HCT116 (cell line): ENCODE measurements around the gene JAK1.

Source experiments
- CEBPB ChIP-seq: IDR thresholded peaks from 2 replicates; pipeline ENCODE4 v1.6.1; 2012; ENCODE audit warnings: low read depth
- ELF1 ChIP-seq: IDR thresholded peaks from 2 replicates; pipeline ENCODE4 v1.6.1; 2012; ENCODE audit warnings: low read depth, borderline replicate concordance
- EZH2 ChIP-seq: fragments of 200-600 bp; sonication (generic); IDR thresholded peaks from 2 replicates; pipeline ENCODE4 v1.6.1; 2017; ENCODE audit warnings: antibody characterized with exemption, mixed run types
- EZH2phosphoT487 ChIP-seq: fragments of 200-600 bp; IDR thresholded peaks from 2 replicates; pipeline ENCODE4 v1.6.1; 2018; ENCODE audit warnings: antibody characterized with exemption, borderline replicate concordance
- POLR2A ChIP-seq: IDR thresholded peaks from 2 replicates; pipeline ENCODE4 v1.7.0; 2011; ENCODE audit warnings: borderline replicate concordance; ENCODE audit not compliant: insufficient read depth, insufficient read length; ENCODE audit errors: extremely low read depth
- POLR2AphosphoS5 ChIP-seq: IDR thresholded peaks from 2 replicates; pipeline ENCODE4 v1.6.1; 2011; ENCODE audit warnings: mild to moderate bottlenecking, low read depth, low read length, moderate library complexity
- RAD21 ChIP-seq: IDR thresholded peaks from 2 replicates; pipeline ENCODE4 v1.6.1; 2012; ENCODE audit warnings: low read depth, mild to moderate bottlenecking
- SP1 ChIP-seq: IDR thresholded peaks from 2 replicates; pipeline ENCODE4 v1.6.1; 2012; ENCODE audit warnings: low read depth
- ZNF274 ChIP-seq: fragments of 200-500 bp; sonication (Bioruptor generic); IDR thresholded peaks from 2 replicates; pipeline ENCODE4 v1.6.1; 2014; ENCODE audit warnings: mild to moderate bottlenecking, low read depth, low read length, inconsistent platforms
- TF ChIP-seq, protein P1 (sequence below), 3 experiments: fragments of 200-600 bp in 1 of 3; sonication (generic) in 1 of 3; IDR thresholded peaks in 2 of 3; conservative IDR thresholded peaks in 1 of 3; 2 replicates each; pipeline ENCODE4 v1.5.1; 2012 to 2017; ENCODE audit warnings: low read depth in 2 of 3, low read length in 2 of 3, antibody characterized with exemption in 1 of 3, borderline replicate concordance in 1 of 3, control low read depth in 1 of 3, mild to moderate bottlenecking in 1 of 3, mixed read lengths in 1 of 3, mixed run types in 1 of 3, moderate library complexity in 1 of 3; ENCODE audit not compliant: insufficient read depth in 1 of 3
- TF ChIP-seq, protein P2 (sequence below): IDR thresholded peaks from 2 replicates; pipeline ENCODE4 v1.6.1; 2012; ENCODE audit warnings: low read depth

GRCh38 chr1:64886877-64887276 lies 79.5 kb downstream of the JAK1 start:
- TF ChIP-seq ELF1: no peak
- no peak for TF ChIP-seq POLR2AphosphoS5
- TF ChIP-seq, protein P1, sequence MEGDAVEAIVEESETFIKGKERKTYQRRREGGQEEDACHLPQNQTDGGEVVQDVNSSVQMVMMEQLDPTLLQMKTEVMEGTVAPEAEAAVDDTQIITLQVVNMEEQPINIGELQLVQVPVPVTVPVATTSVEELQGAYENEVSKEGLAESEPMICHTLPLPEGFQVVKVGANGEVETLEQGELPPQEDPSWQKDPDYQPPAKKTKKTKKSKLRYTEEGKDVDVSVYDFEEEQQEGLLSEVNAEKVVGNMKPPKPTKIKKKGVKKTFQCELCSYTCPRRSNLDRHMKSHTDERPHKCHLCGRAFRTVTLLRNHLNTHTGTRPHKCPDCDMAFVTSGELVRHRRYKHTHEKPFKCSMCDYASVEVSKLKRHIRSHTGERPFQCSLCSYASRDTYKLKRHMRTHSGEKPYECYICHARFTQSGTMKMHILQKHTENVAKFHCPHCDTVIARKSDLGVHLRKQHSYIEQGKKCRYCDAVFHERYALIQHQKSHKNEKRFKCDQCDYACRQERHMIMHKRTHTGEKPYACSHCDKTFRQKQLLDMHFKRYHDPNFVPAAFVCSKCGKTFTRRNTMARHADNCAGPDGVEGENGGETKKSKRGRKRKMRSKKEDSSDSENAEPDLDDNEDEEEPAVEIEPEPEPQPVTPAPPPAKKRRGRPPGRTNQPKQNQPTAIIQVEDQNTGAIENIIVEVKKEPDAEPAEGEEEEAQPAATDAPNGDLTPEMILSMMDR (IDR thresholded peaks at IDR 0.05 in 2 of 3, conservative IDR thresholded peaks at IDR 0.05 in 1 of 3; ENCODE audit: borderline replicate concordance in 1 of 3, insufficient read depth in 1 of 3, low read depth in 2 of 3, low read length in 2 of 3): no peak
- no peak for TF ChIP-seq EZH2
- no peak for TF ChIP-seq RAD21
- no peak for TF ChIP-seq CEBPB
- no peak for TF ChIP-seq ZNF274
- no peak for TF ChIP-seq EZH2phosphoT487
- no peak for TF ChIP-seq SP1
- TF ChIP-seq, protein P2, sequence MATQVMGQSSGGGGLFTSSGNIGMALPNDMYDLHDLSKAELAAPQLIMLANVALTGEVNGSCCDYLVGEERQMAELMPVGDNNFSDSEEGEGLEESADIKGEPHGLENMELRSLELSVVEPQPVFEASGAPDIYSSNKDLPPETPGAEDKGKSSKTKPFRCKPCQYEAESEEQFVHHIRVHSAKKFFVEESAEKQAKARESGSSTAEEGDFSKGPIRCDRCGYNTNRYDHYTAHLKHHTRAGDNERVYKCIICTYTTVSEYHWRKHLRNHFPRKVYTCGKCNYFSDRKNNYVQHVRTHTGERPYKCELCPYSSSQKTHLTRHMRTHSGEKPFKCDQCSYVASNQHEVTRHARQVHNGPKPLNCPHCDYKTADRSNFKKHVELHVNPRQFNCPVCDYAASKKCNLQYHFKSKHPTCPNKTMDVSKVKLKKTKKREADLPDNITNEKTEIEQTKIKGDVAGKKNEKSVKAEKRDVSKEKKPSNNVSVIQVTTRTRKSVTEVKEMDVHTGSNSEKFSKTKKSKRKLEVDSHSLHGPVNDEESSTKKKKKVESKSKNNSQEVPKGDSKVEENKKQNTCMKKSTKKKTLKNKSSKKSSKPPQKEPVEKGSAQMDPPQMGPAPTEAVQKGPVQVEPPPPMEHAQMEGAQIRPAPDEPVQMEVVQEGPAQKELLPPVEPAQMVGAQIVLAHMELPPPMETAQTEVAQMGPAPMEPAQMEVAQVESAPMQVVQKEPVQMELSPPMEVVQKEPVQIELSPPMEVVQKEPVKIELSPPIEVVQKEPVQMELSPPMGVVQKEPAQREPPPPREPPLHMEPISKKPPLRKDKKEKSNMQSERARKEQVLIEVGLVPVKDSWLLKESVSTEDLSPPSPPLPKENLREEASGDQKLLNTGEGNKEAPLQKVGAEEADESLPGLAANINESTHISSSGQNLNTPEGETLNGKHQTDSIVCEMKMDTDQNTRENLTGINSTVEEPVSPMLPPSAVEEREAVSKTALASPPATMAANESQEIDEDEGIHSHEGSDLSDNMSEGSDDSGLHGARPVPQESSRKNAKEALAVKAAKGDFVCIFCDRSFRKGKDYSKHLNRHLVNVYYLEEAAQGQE: no peak
- no peak for TF ChIP-seq POLR2A
